Loucy (cell line): ENCODE data around the gene FAM83F.
A peak's percentile ranks its signal among the peaks of the same experiment; 100 is the strongest.

Experiments
- H2AFZ ChIP-seq: fragments of 200-600 bp; sonication (generic); 2 replicates; pipeline ENCODE4 v1.6.0; 2016; ENCODE audit warnings: antibody characterized with exemption, mild to moderate bottlenecking, low read length, moderate library complexity
- H3F3A ChIP-seq: fragments of 200-600 bp; 2 replicates; pipeline ENCODE4 v1.6.0; 2016; ENCODE audit warnings: antibody characterized with exemption, low read depth, mild to moderate bottlenecking
- H3K27me3 ChIP-seq: fragments of 200-600 bp; sonication (generic); 2 replicates; pipeline ENCODE4 v1.6.1; 2014; ENCODE audit warnings: low read length, mild to moderate bottlenecking; ENCODE audit not compliant: insufficient read depth, poor library complexity, severe bottlenecking
- H3K36me3 ChIP-seq: fragments of 200-600 bp; sonication (generic); 2 replicates; pipeline ENCODE4 v1.6.1; 2016; ENCODE audit warnings: low read length; ENCODE audit not compliant: insufficient read depth
- H3K4me1 ChIP-seq: fragments of 200-600 bp; sonication (generic); 2 replicates; pipeline ENCODE4 v1.5.1; 2014; ENCODE audit warnings: low read length, mild to moderate bottlenecking; ENCODE audit not compliant: insufficient read depth, poor library complexity, severe bottlenecking
- H3K4me2 ChIP-seq: fragments of 200-600 bp; sonication (generic); 2 replicates; pipeline ENCODE4 v1.6.0; 2014; ENCODE audit warnings: antibody characterized with exemption, low read length, low read depth, mild to moderate bottlenecking; ENCODE audit not compliant: poor library complexity, severe bottlenecking
- H3K4me3 ChIP-seq: fragments of 200-600 bp; sonication (generic); 2 replicates; pipeline ENCODE4 v1.5.1; 2014; ENCODE audit warnings: low read length, mild to moderate bottlenecking, mixed read lengths; ENCODE audit not compliant: poor library complexity, severe bottlenecking
- H3K79me2 ChIP-seq: fragments of 200-600 bp; sonication (generic); 2 replicates; pipeline ENCODE4 v1.6.1; 2014; ENCODE audit warnings: low read length; ENCODE audit not compliant: insufficient read depth
- H3K9ac ChIP-seq: fragments of 200-600 bp; sonication (generic); 2 replicates; pipeline ENCODE4 v1.6.0; 2014; ENCODE audit warnings: mild to moderate bottlenecking, low read depth, low read length, moderate library complexity; ENCODE audit not compliant: poor library complexity, severe bottlenecking
- H3K9me2 ChIP-seq: fragments of 200-600 bp; sonication (generic); replicated peaks from 2 replicates; pipeline ENCODE4 v1.6.1; 2016; ENCODE audit warnings: low read depth, low read length, mixed read lengths
- H3K9me3 ChIP-seq: fragments of 200-600 bp; sonication (generic); 2 replicates; pipeline ENCODE4 v1.6.1; 2014; ENCODE audit warnings: mild to moderate bottlenecking, antibody characterized with exemption, low read length, low read depth; ENCODE audit not compliant: insufficient read depth
- H4K20me1 ChIP-seq: fragments of 200-600 bp; sonication (generic); 2 replicates; pipeline ENCODE4 v1.6.0; 2014; ENCODE audit warnings: antibody characterized with exemption, low read length, mild to moderate bottlenecking; ENCODE audit not compliant: insufficient read depth, poor library complexity, severe bottlenecking
- EZH2phosphoT487 ChIP-seq: fragments of 200-600 bp; IDR thresholded peaks from 2 replicates; pipeline ENCODE4 v1.6.1; 2018; ENCODE audit warnings: antibody characterized with exemption, mild to moderate bottlenecking, moderate library complexity, borderline replicate concordance
- TF ChIP-seq, protein P1 (sequence below): fragments of 200-600 bp; sonication (generic); conservative IDR thresholded peaks from 2 replicates; pipeline ENCODE4 v1.5.1; 2014; ENCODE audit warnings: mild to moderate bottlenecking, antibody characterized with exemption, low read length

Gene FAM83F

DNA sequence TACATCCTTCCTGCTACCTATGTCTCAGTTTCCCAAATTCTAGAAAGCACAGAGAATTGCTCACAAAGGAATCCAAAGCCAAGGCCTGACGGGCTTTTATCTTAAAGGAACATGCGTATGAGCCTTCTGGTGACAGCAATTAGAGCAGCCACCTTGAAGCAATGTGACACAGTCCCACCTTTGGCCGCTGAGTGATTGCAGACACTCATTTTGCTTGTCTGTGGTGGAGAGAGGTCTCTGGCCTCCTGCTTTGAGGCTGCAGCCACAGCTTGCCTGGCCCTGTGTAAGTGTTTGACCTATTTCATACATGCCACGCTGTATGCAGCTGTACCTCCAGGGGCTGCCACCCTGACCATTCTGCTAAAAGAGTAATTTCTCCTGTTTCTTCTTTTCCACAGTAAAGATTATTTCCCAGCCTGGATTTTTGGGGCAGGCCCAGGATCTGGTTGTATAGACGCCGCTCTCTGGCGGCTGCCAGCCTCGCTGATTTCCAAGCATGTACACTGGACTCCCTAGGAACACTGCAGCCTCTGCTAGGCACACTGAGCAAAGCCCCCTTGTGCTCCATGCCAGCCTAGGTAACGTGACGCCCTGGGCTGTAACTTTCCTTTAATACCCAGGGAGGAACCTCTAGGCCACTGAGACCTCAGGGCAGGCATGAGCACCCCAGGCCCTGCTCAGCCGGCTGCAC, 35.7 kb upstream of the FAM83F start:
- Histone ChIP-seq H3K4me2 (peak overlapping the region; percentile 76), H3K9ac (peak overlapping the region; percentile 72), H3K36me3 (peaks cover 59% of the 10 kb centered on the region; the same call in 1 of the 2 replicates), H3K4me1 (peaks cover 90% of the 10 kb centered on the region), H3K4me3 (no peak overlapping the region), H4K20me1 (no peaks in the 10 kb centered on the region), H3K79me2 (peaks cover 52% of the 10 kb centered on the region), H3K9me3 (no peaks in the 10 kb centered on the region), H3K27me3 (no peaks in the 10 kb centered on the region), H2AFZ (no peak overlapping the region), H3F3A (peaks cover 22% of the 10 kb centered on the region), H3K9me2 (no peaks in the 10 kb centered on the region)
- no peak for TF ChIP-seq EZH2phosphoT487
- TF ChIP-seq, protein P1, sequence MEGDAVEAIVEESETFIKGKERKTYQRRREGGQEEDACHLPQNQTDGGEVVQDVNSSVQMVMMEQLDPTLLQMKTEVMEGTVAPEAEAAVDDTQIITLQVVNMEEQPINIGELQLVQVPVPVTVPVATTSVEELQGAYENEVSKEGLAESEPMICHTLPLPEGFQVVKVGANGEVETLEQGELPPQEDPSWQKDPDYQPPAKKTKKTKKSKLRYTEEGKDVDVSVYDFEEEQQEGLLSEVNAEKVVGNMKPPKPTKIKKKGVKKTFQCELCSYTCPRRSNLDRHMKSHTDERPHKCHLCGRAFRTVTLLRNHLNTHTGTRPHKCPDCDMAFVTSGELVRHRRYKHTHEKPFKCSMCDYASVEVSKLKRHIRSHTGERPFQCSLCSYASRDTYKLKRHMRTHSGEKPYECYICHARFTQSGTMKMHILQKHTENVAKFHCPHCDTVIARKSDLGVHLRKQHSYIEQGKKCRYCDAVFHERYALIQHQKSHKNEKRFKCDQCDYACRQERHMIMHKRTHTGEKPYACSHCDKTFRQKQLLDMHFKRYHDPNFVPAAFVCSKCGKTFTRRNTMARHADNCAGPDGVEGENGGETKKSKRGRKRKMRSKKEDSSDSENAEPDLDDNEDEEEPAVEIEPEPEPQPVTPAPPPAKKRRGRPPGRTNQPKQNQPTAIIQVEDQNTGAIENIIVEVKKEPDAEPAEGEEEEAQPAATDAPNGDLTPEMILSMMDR: no peak

DNA sequence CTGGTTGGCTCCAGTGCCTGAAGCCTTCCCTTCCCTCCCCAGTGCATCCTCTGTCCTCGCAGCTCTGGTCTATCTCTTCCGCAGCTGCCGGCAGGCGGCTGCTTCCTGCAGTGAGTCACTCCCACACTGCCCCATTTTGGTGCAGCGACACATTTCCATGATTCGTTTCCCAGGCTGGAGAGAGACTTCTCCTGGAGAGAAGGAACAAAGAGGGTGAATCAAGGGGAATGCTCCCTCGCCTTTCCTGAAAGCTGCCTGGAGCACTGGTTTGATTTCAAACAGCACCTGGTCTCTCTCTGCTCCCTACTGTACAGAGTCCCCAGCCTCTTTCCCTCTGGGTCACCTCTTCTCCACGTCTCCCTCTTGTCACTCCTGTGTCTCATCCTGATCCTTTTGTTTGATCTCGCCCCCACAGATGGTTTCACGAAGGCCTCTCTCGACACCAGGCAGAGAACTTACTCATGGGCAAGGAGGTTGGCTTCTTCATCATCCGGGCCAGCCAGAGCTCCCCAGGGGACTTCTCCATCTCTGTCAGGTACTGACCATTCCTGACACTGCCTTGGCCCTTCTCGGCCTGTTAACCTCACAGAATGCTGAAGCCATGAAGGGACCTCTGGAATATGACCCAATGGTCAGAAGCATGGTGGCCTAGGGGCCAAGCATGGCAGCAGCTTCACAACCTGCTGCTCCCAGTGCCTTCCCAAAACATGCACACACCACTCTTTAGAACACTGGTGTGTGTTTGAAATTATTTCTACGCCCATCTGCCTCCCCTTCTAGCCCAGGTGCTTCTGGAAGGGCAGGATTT, 34.9 kb upstream of the FAM83F start, which contains the start of gene TMA7B:
Gene TMA7B, plus strand, starts transcription at position 758 of the 808 bp plus-strand sequence. CDS start 3,978 bp downstream, outside the sequence.
- Histone ChIP-seq H3K27me3 (no peaks in the 10 kb centered on the region), H3K36me3 (peaks cover 60% of the 10 kb centered on the region; the same call in 1 of the 2 replicates), H3K4me1 (peaks cover 82% of the 10 kb centered on the region), H3K4me2 (peak within 1 kb of the TSS; percentile 77), H3K9me3 (no peaks in the 10 kb centered on the region), H3K4me3 (peak within 1 kb of the TSS; percentile 57), H2AFZ (no peak within 1 kb of the TSS), H3K9ac (peak within 1 kb of the TSS; percentile 72), H3K9me2 (no peaks in the 10 kb centered on the region), H3F3A (peaks cover 22% of the 10 kb centered on the region), H4K20me1 (no peaks in the 10 kb centered on the region), H3K79me2 (peaks cover 45% of the 10 kb centered on the region)
- no peak for TF ChIP-seq EZH2phosphoT487
- TF ChIP-seq, protein P1: no peak

DNA sequence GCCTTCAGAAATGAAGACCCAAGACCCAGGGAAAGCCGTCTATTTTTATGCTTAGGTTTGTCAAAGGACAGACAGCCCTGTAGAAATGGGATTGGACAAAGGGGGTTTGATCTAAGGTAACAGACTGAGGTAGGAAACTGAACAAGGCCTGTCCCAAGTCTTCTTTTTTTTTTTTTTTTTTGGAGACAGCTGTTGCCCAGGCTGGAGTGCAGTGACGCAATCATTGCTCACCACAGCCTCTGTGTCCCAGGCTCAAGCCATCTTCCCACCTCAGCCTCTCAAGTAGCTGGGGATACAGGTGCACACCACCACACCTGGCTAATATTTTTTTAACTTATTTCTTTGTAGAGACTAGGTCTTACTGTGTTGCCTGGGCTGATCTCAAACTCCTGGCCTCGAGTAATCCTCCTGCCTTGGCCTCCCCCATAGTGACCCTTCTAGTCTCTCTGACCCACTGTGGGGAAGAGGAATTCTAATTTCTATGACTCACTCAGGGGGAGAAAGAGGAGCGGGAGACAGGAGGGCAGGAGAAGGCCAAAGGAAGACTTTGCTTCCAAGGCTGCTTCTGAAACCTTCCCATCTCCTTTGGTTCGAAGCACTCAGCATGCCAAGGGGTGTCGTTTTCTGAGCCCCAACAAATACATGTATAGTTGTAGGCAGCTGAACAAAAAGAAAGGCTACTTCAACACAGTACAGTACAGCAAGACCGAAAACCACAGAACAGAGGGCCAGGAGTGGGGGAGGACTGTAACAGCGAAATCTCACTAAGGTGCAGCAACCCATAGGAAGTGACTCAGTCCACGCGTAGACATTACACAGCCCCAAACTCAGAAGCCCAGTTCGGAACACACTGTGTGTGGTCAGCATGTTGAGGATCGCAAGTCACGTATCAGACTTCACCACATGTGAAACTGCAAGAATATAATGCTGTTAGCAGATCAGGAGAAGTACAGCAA, 33.7 kb upstream of the FAM83F start:
- H3K9ac ChIP-seq: peak overlapping the region; percentile 72
- H3K4me2 ChIP-seq: peak overlapping the region; percentile 77
- no peaks in the 10 kb centered on the region for H3K9me3 ChIP-seq
- H3F3A ChIP-seq: peaks cover 22% of the 10 kb centered on the region
- peaks cover 32% of the 10 kb centered on the region; the same call in 1 of the 2 replicates for H3K79me2 ChIP-seq
- H4K20me1 ChIP-seq: no peaks in the 10 kb centered on the region
- no peak for TF ChIP-seq EZH2phosphoT487
- H3K4me3 ChIP-seq: peak overlapping the region; percentile 57
- H3K4me1 ChIP-seq: peaks cover 70% of the 10 kb centered on the region
- peaks cover 62% of the 10 kb centered on the region; the same call in 1 of the 2 replicates for H3K36me3 ChIP-seq
- no peak overlapping the region for H2AFZ ChIP-seq
- no peaks in the 10 kb centered on the region for H3K9me2 ChIP-seq
- no peaks in the 10 kb centered on the region for H3K27me3 ChIP-seq
